K562 (cell line): Measurements from ENCODE around the gene GLTP. TPM values are rescaled to one million over a fixed set of nuclear protein-coding genes. Genes with fewer than 3 reads are reported as not detected.

Experiments used
- ATAC-seq: fragments of 200-7000 bp; cut with Tn5 transposase; 3 replicates; pipeline ENCODE4 v1.9.1; 2020; ENCODE audit warnings: moderate library complexity
- BruUV-seq: library from RNA; stranded (reverse); fragments of 400-500 nt; replicated peaks from 2 replicates; lab custom pipeline; 2021; lab: Mats Ljungman, UMichigan
- CTCF ChIA-PET: fragments of 300-600 bp; formaldehyde crosslinking; extraction: SDS; loops from one replicate; lab custom pipeline; 2021; ENCODE audit warnings: low intra/inter-chr PET ratio; lab: Yijun Ruan, JAX
- POLR2A ChIA-PET: fragments of 300-600, 350-650 bp; sonication (Branson Sonifier 250); formaldehyde crosslinking; extraction: SDS; loops from one replicate; lab custom pipeline; 2021; ENCODE audit warnings: antibody characterized with exemption, inconsistent platforms; lab: Yijun Ruan, JAX
- DNase-seq, 4 experiments: peaks; one replicate each; pipeline versions ENCODE4 v3.0.0 to v3.0.0-alpha.2; 2011 to 2018; ENCODE audit warnings: low spot score in 3 of 4, mixed read lengths in 3 of 4; ENCODE audit errors: extremely low read depth in 1 of 4
- FAIRE-seq: peaks from 2 replicates; lab custom pipeline; 2011; peaks lifted over from hg19 to GRCh38; lab: Jason Lieb, UNC
- H2AFZ ChIP-seq: 2 replicates; pipeline ENCODE4 v1.6.0; 2011; ENCODE audit warnings: low read depth, low read length, control low read depth, inconsistent platforms
- H3K27ac ChIP-seq: fragments of 200-600 bp; 3 replicates; pipeline ENCODE4 v1.8.0; 2011; ENCODE audit warnings: low read depth, mild to moderate bottlenecking, control low read depth, inconsistent platforms, low read length, moderate library complexity, mixed read lengths; ENCODE audit errors: extremely low read depth
- H3K27me3 ChIP-seq, 2 experiments: fragments of 300-600 bp in 1 of 2; 2 replicates in 1 of 2; 3 replicates in 1 of 2; pipeline versions ENCODE4 v1.6.0 to v1.8.0; 2011; ENCODE audit warnings: inconsistent platforms in 2 of 2, low read length in 2 of 2, mild to moderate bottlenecking in 1 of 2, mixed read lengths in 1 of 2, moderate library complexity in 1 of 2; ENCODE audit not compliant: control insufficient read depth in 2 of 2, insufficient read depth in 2 of 2
- H3K36me3 ChIP-seq: fragments of 300-600 bp; 3 replicates; pipeline ENCODE4 v1.8.0; 2011; ENCODE audit warnings: mild to moderate bottlenecking, low read length, inconsistent platforms; ENCODE audit not compliant: control insufficient read depth, insufficient read depth
- H3K4me1 ChIP-seq, 2 experiments: fragments of 200-600 bp in 1 of 2; replicated peaks in 1 of 2; 2 replicates in 1 of 2; 3 replicates in 1 of 2; pipeline versions ENCODE4 v1.5.1 to v1.8.0; 2011; ENCODE audit warnings: inconsistent platforms in 2 of 2, low read length in 2 of 2, mild to moderate bottlenecking in 1 of 2, mixed read lengths in 1 of 2, moderate library complexity in 1 of 2; ENCODE audit not compliant: control insufficient read depth in 2 of 2, insufficient read depth in 2 of 2
- H3K4me2 ChIP-seq: 2 replicates; pipeline ENCODE4 v1.6.1; 2011; ENCODE audit warnings: low read length, control low read depth, inconsistent platforms, mixed read lengths; ENCODE audit not compliant: insufficient read depth
- H3K4me3 ChIP-seq: fragments of 200-600 bp; sonication (generic), shearing (Covaris generic); 2 replicates; pipeline ENCODE4 v1.5.1; 2016; ENCODE audit warnings: control low read depth, inconsistent platforms
- H3K79me2 ChIP-seq: fragments of 200-600 bp; 3 replicates; pipeline ENCODE4 v1.8.0; 2011; ENCODE audit warnings: low read length, inconsistent platforms; ENCODE audit not compliant: control insufficient read depth, insufficient read depth
- H3K9ac ChIP-seq, 2 experiments: 2 replicates each; pipeline versions ENCODE4 v1.6.0 to v1.6.1; 2011; ENCODE audit warnings: low read depth in 2 of 2, low read length in 2 of 2, control low read depth in 1 of 2, inconsistent platforms in 1 of 2, mild to moderate bottlenecking in 1 of 2, mixed read lengths in 1 of 2; ENCODE audit not compliant: insufficient read depth in 1 of 2
- H3K9me1 ChIP-seq: one replicate; pipeline ENCODE4 v1.6.0; 2011; ENCODE audit warnings: inconsistent platforms, mild to moderate bottlenecking, low read length, moderate library complexity; ENCODE audit not compliant: control insufficient read depth, insufficient read depth
- H3K9me3 ChIP-seq: replicated peaks from 2 replicates; pipeline ENCODE4 v1.5.1; 2011; ENCODE audit warnings: low read depth, low read length, inconsistent platforms; ENCODE audit not compliant: control insufficient read depth, insufficient read depth
- H4K20me1 ChIP-seq: replicated peaks from 2 replicates; pipeline ENCODE4 v1.6.1; 2011; ENCODE audit warnings: low read length, inconsistent platforms, mixed read lengths; ENCODE audit not compliant: control insufficient read depth, insufficient read depth
- CREBBP ChIP-seq: IDR thresholded peaks from one replicate; pipeline ENCODE4 v1.6.1; 2012; ENCODE audit warnings: low read depth, mild to moderate bottlenecking, control low read depth, inconsistent platforms, low read length
- EGR1 ChIP-seq: fragments of 450-650 bp; conservative IDR thresholded peaks from 2 replicates; pipeline ENCODE4 v1.6.1; 2017; ENCODE audit warnings: mild to moderate bottlenecking
- GATAD2B ChIP-seq: fragments of 450-650 bp; IDR thresholded peaks from 2 replicates; pipeline ENCODE4 v1.6.1; 2017; ENCODE audit warnings: mild to moderate bottlenecking, borderline replicate concordance
- HNRNPUL1 ChIP-seq: fragments of 200-400 bp; formaldehyde crosslinking; IDR thresholded peaks from 2 replicates; pipeline ENCODE4 v1.6.1; 2017; ENCODE audit warnings: low read length
- POLR2AphosphoS2 ChIP-seq: IDR thresholded peaks from 2 replicates; pipeline ENCODE4 v1.6.1; 2012; ENCODE audit warnings: low read length, improper control_type of control experiment
- PRPF4 ChIP-seq: fragments of 200-400 bp; formaldehyde crosslinking; IDR thresholded peaks from one replicate; pipeline ENCODE4 v1.6.1; 2017; ENCODE audit warnings: low read length, low read depth, mild to moderate bottlenecking; ENCODE audit not compliant: insufficient read depth, poor library complexity, severe bottlenecking
- SAFB ChIP-seq: fragments of 200-400 bp; formaldehyde crosslinking; IDR thresholded peaks from 2 replicates; pipeline ENCODE4 v1.6.1; 2017; ENCODE audit warnings: low read depth, low read length, borderline replicate concordance
- U2AF1 ChIP-seq: fragments of 200-400 bp; formaldehyde crosslinking; optimal IDR thresholded peaks from 2 replicates; pipeline ENCODE3; 2017; ENCODE audit warnings: mild to moderate bottlenecking, low read depth, low read length, moderate library complexity
- ZNF431 ChIP-seq: sonication (generic); formaldehyde crosslinking; IDR thresholded peaks from 2 replicates; pipeline ENCODE4 v1.8.0; 2022; ENCODE audit warnings: mild to moderate bottlenecking, missing genetic modification reagents
- ZNF589 ChIP-seq: fragments of 200-800 bp; sonication (Bioruptor generic); IDR thresholded peaks from 2 replicates; pipeline ENCODE4 v1.6.1; 2016; ENCODE audit warnings: low read depth, missing genetic modification characterization, missing compliant biosample characterization
- WGBS: fragments of 100-300 bp; shearing (Covaris generic); methylation state at CpG from one replicate; pipeline ENCODE4 v1.1.6; 2016; ENCODE audit warnings: low coverage, mixed read lengths; ENCODE audit not compliant: insufficient coverage; ENCODE audit errors: missing lambda C conversion rate; 5-methylcytosine and 5-hydroxymethylcytosine counted together
- in situ Hi-C: fragments of 300-500 bp; cut with MboI; formaldehyde crosslinking; loops from 4 replicates; pipeline ENCODE4 v1.15.0; 2018; ENCODE audit warnings: inconsistent platforms, mixed read lengths
- intact Hi-C: fragments of 100-400 bp; cut with micrococcal nuclease; formaldehyde crosslinking; loops from 2 replicates; pipeline ENCODE4 v1.14.2; 2022
- polyA plus RNA-seq, 8 experiments: library from polyadenylated mRNA; depleted of rRNA in 4 of 8; stranded (reverse) in 5 of 8; unstranded in 3 of 8; fragments of >200 nt; fragmentation: Nextera tagmentation in 2 of 8; fragmentation: Illumina TruSeq in 1 of 8; extraction: Ambion mirVana in 2 of 8; extraction: Trizol in 1 of 8; gene quantifications; 2 replicates each; pipeline versions ENCODE4 v1.2.1 to v1.2.3, GENCODE V29; 2011 to 2014; ENCODE audit warnings: inconsistent platforms in 1 of 8, missing spikeins in 1 of 8
- total RNA-seq, 7 experiments: library from RNA; depleted of rRNA in 6 of 7; stranded (reverse); fragments of >200 nt in 6 of 7; fragmentation: Illumina TruSeq in 2 of 7; extraction: Trizol in 2 of 7; gene quantifications; 2 replicates each; pipeline versions ENCODE4 v1.2.1 to v1.2.3, GENCODE V29; 2011 to 2021; ENCODE audit warnings: low replicate concordance in 1 of 7
- TF ChIP-seq, protein P1 (sequence below): IDR thresholded peaks from 2 replicates; pipeline ENCODE4 v1.6.1; 2014; ENCODE audit warnings: antibody characterized with exemption
- TF ChIP-seq, protein P2 (sequence below): fragments of 250-450 bp; sonication (Bioruptor Pico); IDR thresholded peaks from 2 replicates; pipeline ENCODE4 v1.8.0; 2021; ENCODE audit warnings: mild to moderate bottlenecking, moderate library complexity
- TF ChIP-seq, protein P3 (sequence below): fragments of 450-650 bp; IDR thresholded peaks from 2 replicates; pipeline ENCODE4 v1.6.1; 2016
- TF ChIP-seq, protein P4 (sequence below): sonication (generic); formaldehyde crosslinking; IDR thresholded peaks from 2 replicates; pipeline ENCODE4 v1.8.0; 2023; ENCODE audit warnings: mild to moderate bottlenecking, missing genetic modification reagents
- TF ChIP-seq, protein P5 (sequence below): fragments of 450-650 bp; formaldehyde crosslinking; IDR thresholded peaks from 2 replicates; pipeline ENCODE4 v1.4.0; 2020; ENCODE audit warnings: mild to moderate bottlenecking, moderate library complexity

GLTP gene
- total and polyA plus RNA-seq, 9 of the 15 experiments (the other 6 are each of a cell fraction or from before 2014, with no cell fraction given) = 4.4 to 8.3 (median 6.1) TPM

DNA sequence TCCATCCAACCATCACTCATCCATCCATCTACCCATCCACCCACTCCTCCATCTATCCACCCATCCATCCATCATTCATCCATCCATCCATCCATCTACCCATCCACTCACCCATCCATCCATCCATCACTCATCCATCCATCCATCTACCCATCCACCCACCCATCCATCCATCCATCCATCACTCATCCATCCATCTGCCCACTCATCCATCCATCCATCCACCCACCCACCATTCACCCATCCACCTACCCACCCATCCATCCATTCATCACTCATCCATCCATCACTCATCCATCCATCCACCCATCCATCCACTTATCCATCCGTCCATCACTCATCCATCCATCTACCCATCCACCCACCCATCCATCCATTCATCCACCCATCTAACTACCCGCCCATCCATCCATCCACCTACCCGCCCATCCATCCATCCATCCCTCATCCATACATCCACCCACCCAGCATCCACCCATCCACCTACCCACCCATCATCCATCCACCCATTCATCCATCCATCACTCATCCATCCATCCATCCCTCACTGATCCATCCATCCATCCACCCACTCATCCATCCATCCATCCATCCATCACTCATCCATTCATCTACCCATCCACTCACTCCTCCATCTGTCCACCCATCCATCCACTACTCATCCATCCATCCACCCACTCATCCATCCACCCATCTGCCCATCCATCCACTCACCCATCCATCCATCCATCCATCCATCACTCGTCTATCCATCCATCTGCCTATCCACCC lies 71.3 kb downstream of the GLTP start:
- H3K79me2 ChIP-seq = no peaks in the 10 kb centered on the region
- FAIRE-seq = no peak
- ATAC-seq = no peak
- WGBS = 0% methylated on average over 4 of the region's 4 CpGs
- H3K27me3 ChIP-seq = peaks cover 2 to 8% of the 10 kb centered on the region in 2 experiments; a peak in 2 of 5 replicates
- BruUV-seq = no TSS peak
- H3K4me2 ChIP-seq = no peak overlapping the region
- no peaks in the 10 kb centered on the region for H3K9me1 ChIP-seq
- POLR2A ChIA-PET = no interaction called here
- H3K4me3 ChIP-seq = no peak overlapping the region
- CTCF ChIA-PET = no interaction called here
- DNase-seq = no peak
- intact Hi-C loops (loop anchor here (5.0 kb wide), 1 partner anchor 68 kb away; no protein-coding TSS in a partner anchor), in situ Hi-C loops (no loop called here)
- no peaks in the 10 kb centered on the region for H3K9me3 ChIP-seq
- H3K27ac ChIP-seq = no peak overlapping the region
- H3K4me1 ChIP-seq = no peaks in the 10 kb centered on the region; a peak in 1 of 5 replicates
- no peaks in the 10 kb centered on the region for H3K36me3 ChIP-seq
- H2AFZ ChIP-seq = no peak overlapping the region
- H4K20me1 ChIP-seq = peaks cover 6% of the 10 kb centered on the region; the same call in 1 of the 2 replicates
- no peak overlapping the region for H3K9ac ChIP-seq
- TF ChIP-seq EGR1 (peak; percentile 38), CREBBP (peak; percentile 32), POLR2AphosphoS2 (no peak), GATAD2B (no peak), U2AF1 (no peak), SAFB (no peak), ZNF589 (CRISPR knock-in tag) (no peak), PRPF4 (no peak), ZNF431 (no peak), HNRNPUL1 (no peak)
- TF ChIP-seq, protein P1, sequence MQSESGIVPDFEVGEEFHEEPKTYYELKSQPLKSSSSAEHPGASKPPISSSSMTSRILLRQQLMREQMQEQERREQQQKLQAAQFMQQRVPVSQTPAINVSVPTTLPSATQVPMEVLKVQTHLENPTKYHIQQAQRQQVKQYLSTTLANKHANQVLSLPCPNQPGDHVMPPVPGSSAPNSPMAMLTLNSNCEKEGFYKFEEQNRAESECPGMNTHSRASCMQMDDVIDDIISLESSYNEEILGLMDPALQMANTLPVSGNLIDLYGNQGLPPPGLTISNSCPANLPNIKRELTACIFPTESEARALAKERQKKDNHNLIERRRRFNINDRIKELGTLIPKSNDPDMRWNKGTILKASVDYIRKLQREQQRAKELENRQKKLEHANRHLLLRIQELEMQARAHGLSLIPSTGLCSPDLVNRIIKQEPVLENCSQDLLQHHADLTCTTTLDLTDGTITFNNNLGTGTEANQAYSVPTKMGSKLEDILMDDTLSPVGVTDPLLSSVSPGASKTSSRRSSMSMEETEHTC = no peak
- TF ChIP-seq, protein P2, sequence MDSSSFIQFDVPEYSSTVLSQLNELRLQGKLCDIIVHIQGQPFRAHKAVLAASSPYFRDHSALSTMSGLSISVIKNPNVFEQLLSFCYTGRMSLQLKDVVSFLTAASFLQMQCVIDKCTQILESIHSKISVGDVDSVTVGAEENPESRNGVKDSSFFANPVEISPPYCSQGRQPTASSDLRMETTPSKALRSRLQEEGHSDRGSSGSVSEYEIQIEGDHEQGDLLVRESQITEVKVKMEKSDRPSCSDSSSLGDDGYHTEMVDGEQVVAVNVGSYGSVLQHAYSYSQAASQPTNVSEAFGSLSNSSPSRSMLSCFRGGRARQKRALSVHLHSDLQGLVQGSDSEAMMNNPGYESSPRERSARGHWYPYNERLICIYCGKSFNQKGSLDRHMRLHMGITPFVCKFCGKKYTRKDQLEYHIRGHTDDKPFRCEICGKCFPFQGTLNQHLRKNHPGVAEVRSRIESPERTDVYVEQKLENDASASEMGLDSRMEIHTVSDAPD (CRISPR knock-in tag) = no peak
- TF ChIP-seq, protein P3, sequence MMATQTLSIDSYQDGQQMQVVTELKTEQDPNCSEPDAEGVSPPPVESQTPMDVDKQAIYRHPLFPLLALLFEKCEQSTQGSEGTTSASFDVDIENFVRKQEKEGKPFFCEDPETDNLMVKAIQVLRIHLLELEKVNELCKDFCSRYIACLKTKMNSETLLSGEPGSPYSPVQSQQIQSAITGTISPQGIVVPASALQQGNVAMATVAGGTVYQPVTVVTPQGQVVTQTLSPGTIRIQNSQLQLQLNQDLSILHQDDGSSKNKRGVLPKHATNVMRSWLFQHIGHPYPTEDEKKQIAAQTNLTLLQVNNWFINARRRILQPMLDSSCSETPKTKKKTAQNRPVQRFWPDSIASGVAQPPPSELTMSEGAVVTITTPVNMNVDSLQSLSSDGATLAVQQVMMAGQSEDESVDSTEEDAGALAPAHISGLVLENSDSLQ = peak; percentile 17; the same call in 1 of the 2 replicates
- TF ChIP-seq, protein P4, sequence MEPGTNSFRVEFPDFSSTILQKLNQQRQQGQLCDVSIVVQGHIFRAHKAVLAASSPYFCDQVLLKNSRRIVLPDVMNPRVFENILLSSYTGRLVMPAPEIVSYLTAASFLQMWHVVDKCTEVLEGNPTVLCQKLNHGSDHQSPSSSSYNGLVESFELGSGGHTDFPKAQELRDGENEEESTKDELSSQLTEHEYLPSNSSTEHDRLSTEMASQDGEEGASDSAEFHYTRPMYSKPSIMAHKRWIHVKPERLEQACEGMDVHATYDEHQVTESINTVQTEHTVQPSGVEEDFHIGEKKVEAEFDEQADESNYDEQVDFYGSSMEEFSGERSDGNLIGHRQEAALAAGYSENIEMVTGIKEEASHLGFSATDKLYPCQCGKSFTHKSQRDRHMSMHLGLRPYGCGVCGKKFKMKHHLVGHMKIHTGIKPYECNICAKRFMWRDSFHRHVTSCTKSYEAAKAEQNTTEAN (CRISPR knock-in tag) = no peak
- TF ChIP-seq, protein P5, sequence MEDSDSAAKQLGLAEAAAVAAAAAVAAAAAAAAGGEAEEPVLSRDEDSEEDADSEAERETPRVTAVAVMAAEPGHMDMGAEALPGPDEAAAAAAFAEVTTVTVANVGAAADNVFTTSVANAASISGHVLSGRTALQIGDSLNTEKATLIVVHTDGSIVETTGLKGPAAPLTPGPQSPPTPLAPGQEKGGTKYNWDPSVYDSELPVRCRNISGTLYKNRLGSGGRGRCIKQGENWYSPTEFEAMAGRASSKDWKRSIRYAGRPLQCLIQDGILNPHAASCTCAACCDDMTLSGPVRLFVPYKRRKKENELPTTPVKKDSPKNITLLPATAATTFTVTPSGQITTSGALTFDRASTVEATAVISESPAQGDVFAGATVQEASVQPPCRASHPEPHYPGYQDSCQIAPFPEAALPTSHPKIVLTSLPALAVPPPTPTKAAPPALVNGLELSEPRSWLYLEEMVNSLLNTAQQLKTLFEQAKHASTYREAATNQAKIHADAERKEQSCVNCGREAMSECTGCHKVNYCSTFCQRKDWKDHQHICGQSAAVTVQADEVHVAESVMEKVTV (CRISPR knock-in tag) = no peak
